OCI-LY7 (cell line): ENCODE data around the gene FNDC5. TPM values are rescaled to one million over a fixed set of nuclear protein-coding genes. Genes with fewer than 3 reads are reported as not detected.

ENCODE experiments used
- BruUV-seq: library from RNA; stranded (reverse); fragments of 400-500 nt; replicated peaks from 2 replicates; lab custom pipeline; 2021; lab: Mats Ljungman, UMichigan
- CTCF ChIA-PET: fragments of 300-600 bp; sonication (Branson Sonifier 250); formaldehyde crosslinking; loops from one replicate; lab custom pipeline; 2022; ENCODE audit warnings: antibody characterized with exemption; ENCODE audit not compliant: unreplicated experiment; lab: Charles Lee
- POLR2A ChIA-PET: fragments of 300-600 bp; sonication (Branson Sonifier 250); formaldehyde crosslinking; loops from one replicate; lab custom pipeline; 2022; ENCODE audit warnings: antibody characterized with exemption; lab: Charles Lee
- DNase-seq: peaks from one replicate; pipeline ENCODE4 v3.0.0-alpha.2; 2015; ENCODE audit warnings: low spot score
- H2AFZ ChIP-seq: fragments of 200-600 bp; sonication (generic), shearing (Covaris generic); 2 replicates; pipeline ENCODE4 v1.6.1; 2014; ENCODE audit warnings: mild to moderate bottlenecking, antibody characterized with exemption, low read length, moderate library complexity
- H3K27ac ChIP-seq: fragments of 200-600 bp; sonication (generic); 2 replicates; pipeline ENCODE4 v1.5.1; 2014; ENCODE audit warnings: mixed run types, low read depth, mild to moderate bottlenecking, moderate library complexity, low read length, inconsistent platforms; ENCODE audit not compliant: poor library complexity, severe bottlenecking
- H3K36me3 ChIP-seq: fragments of 200-600 bp; sonication (generic); 2 replicates; pipeline ENCODE4 v1.6.1; 2014; ENCODE audit warnings: mild to moderate bottlenecking, antibody characterized with exemption, low read length, moderate library complexity, mixed read lengths; ENCODE audit not compliant: insufficient read depth
- H3K4me1 ChIP-seq: fragments of 200-600 bp; sonication (generic); 2 replicates; pipeline ENCODE4 v1.5.1; 2014; ENCODE audit warnings: mild to moderate bottlenecking, low read length; ENCODE audit not compliant: insufficient read depth, poor library complexity, severe bottlenecking
- H3K4me2 ChIP-seq: fragments of 200-600 bp; sonication (generic); 2 replicates; pipeline ENCODE4 v1.6.1; 2014; ENCODE audit warnings: mild to moderate bottlenecking, low read length
- H3K4me3 ChIP-seq: fragments of 200-600 bp; sonication (generic); 2 replicates; pipeline ENCODE4 v1.5.1; 2014; ENCODE audit warnings: mild to moderate bottlenecking, low read depth, low read length; ENCODE audit not compliant: poor library complexity, severe bottlenecking
- H3K79me2 ChIP-seq: fragments of 200-600 bp; sonication (generic); 2 replicates; pipeline ENCODE4 v1.6.1; 2016; ENCODE audit warnings: low read depth, mild to moderate bottlenecking, low read length, moderate library complexity, mixed read lengths; ENCODE audit not compliant: insufficient read depth
- H3K9me2 ChIP-seq: fragments of 200-600 bp; sonication (generic); 2 replicates; pipeline ENCODE4 v1.6.1; 2016; ENCODE audit warnings: mild to moderate bottlenecking, low read length, mixed read lengths; ENCODE audit not compliant: insufficient read depth
- H3K9me3 ChIP-seq: fragments of 200-600 bp; sonication (generic); 2 replicates; pipeline ENCODE4 v1.6.1; 2014; ENCODE audit warnings: mild to moderate bottlenecking, mixed run types, low read length, mixed read lengths
- H4K20me1 ChIP-seq: fragments of 200-600 bp; sonication (generic); 2 replicates; pipeline ENCODE4 v1.6.1; 2014; ENCODE audit warnings: mild to moderate bottlenecking, antibody characterized with exemption, low read length, moderate library complexity, mixed read lengths; ENCODE audit not compliant: insufficient read depth
- CTCF ChIP-seq: fragments of 200-600 bp; sonication (generic); conservative IDR thresholded peaks from 2 replicates; pipeline ENCODE4 v1.5.1; 2014; ENCODE audit warnings: mild to moderate bottlenecking, antibody characterized with exemption, low read length, moderate library complexity, mixed read lengths
- EZH2phosphoT487 ChIP-seq: fragments of 200-600 bp; sonication (generic); IDR thresholded peaks from 2 replicates; pipeline ENCODE4 v1.6.1; 2018; ENCODE audit warnings: low read depth, borderline replicate concordance, mild to moderate bottlenecking, mixed run types, antibody characterized with exemption, low read length, moderate library complexity, mixed read lengths
- intact Hi-C: fragments of 100-400 bp; cut with micrococcal nuclease; formaldehyde crosslinking; loops from one replicate; pipeline ENCODE4 v1.10.0; 2022; ENCODE audit not compliant: unreplicated experiment
- total RNA-seq, 2 experiments: library from RNA; depleted of rRNA in 1 of 2; stranded (reverse); fragments of >200 nt in 1 of 2; shearing (Covaris generic) in 1 of 2; gene quantifications; 2 replicates each; pipeline ENCODE4 v1.2.3, GENCODE V29; 2014 to 2022

FNDC5 gene
- total RNA-seq, 2 experiments from 2014 or later, result not detected

- ChIA-PET CTCF (no interaction called here), POLR2A (no interaction called here)
- Histone ChIP-seq H3K36me3 (no peaks in the 10 kb centered on the region), H3K9me2 (no peaks in the 10 kb centered on the region), H4K20me1 (no peaks in the 10 kb centered on the region), H3K4me3 (no peak overlapping the region), H3K79me2 (no peaks in the 10 kb centered on the region), H3K4me2 (no peak overlapping the region), H2AFZ (no peak overlapping the region), H3K27ac (no peak overlapping the region), H3K9me3 (no peaks in the 10 kb centered on the region), H3K4me1 (peaks cover 5% of the 10 kb centered on the region)
- TF ChIP-seq EZH2phosphoT487, result no peak
- no peak for TF ChIP-seq CTCF
- DNase-seq, result no peak
- intact Hi-C loops, result no loop called here
- BruUV-seq, result no TSS peak
These were observed 34.1 kb upstream of the FNDC5 start for GRCh38 chr1:32904797-32905196.

- Histone ChIP-seq H3K27ac (no peak overlapping the region), H2AFZ (no peak overlapping the region), H3K36me3 (no peaks in the 10 kb centered on the region), H3K4me2 (no peak overlapping the region), H4K20me1 (no peaks in the 10 kb centered on the region), H3K9me3 (no peaks in the 10 kb centered on the region), H3K9me2 (no peaks in the 10 kb centered on the region), H3K79me2 (no peaks in the 10 kb centered on the region), H3K4me3 (no peak overlapping the region), H3K4me1 (peaks cover 5% of the 10 kb centered on the region)
- CTCF ChIA-PET, result no interaction called here
- no peak for TF ChIP-seq CTCF
- TF ChIP-seq EZH2phosphoT487, result no peak
- DNase-seq, result no peak
- no TSS peak for BruUV-seq
- intact Hi-C loops, result no loop called here
- POLR2A ChIA-PET, result interaction anchor here (0.6 to 0.7 kb wide), 2 partner anchors 56 to 392 kb away, joined by 3 to 4 read pairs; no protein-coding TSS in a partner anchor
These were observed 33.5 kb upstream of the FNDC5 start for GRCh38 chr1:32903991-32904785.

- ChIA-PET POLR2A (no interaction called here), CTCF (no interaction called here)
- no peaks in the 10 kb centered on the region for H3K79me2 ChIP-seq
- BruUV-seq, result no TSS peak
- H3K4me3 ChIP-seq, result no peak overlapping the region
- H3K4me1 ChIP-seq, result peaks cover 5% of the 10 kb centered on the region
- no peak overlapping the region for H2AFZ ChIP-seq
- intact Hi-C loops, result no loop called here
- no peak for DNase-seq
- no peaks in the 10 kb centered on the region for H3K9me2 ChIP-seq
- no peaks in the 10 kb centered on the region for H4K20me1 ChIP-seq
- H3K36me3 ChIP-seq, result no peaks in the 10 kb centered on the region
- TF ChIP-seq EZH2phosphoT487 (no peak), CTCF (no peak)
- H3K9me3 ChIP-seq, result no peaks in the 10 kb centered on the region
- no peak overlapping the region for H3K27ac ChIP-seq
- H3K4me2 ChIP-seq, result no peak overlapping the region
These were observed 31.8 kb upstream of the FNDC5 start for GRCh38 chr1:32902535-32902920.
